Natural killer cell (primary cell): ENCODE results near the gene ASNS. TPM values are rescaled to one million over a fixed set of nuclear protein-coding genes. Genes with fewer than 3 reads are reported as not detected.

Experiments
- ATAC-seq, 3 donors: fragments of 150-1000 bp in 2 of 3; fragments of 200-7000 bp in 1 of 3; cut with Tn5 transposase; 1 replicate in 1 of 3; 2 replicates in 2 of 3; pipeline ENCODE4 v1.10.0; 2021; ENCODE audit warnings: mild to moderate bottlenecking in 2 of 3, moderate library complexity in 2 of 3
- DNase-seq, 2 donors: peaks; one replicate each; pipeline versions ENCODE4 v3.0.0 to v3.0.0-alpha.2; 2013 to 2021; ENCODE audit warnings: mixed read lengths in 1 of 2
- H3K27ac ChIP-seq: one replicate; pipeline ENCODE4 v1.5.1; 2013; ENCODE audit warnings: mild to moderate bottlenecking, low read length
- H3K27me3 ChIP-seq: one replicate; pipeline ENCODE4 v1.6.1; 2013; ENCODE audit warnings: low read length; ENCODE audit not compliant: control insufficient read depth, insufficient read depth
- H3K36me3 ChIP-seq: one replicate; pipeline ENCODE4 v1.6.1; 2013; ENCODE audit warnings: low read length; ENCODE audit not compliant: control insufficient read depth, insufficient read depth
- H3K4me1 ChIP-seq: one replicate; pipeline ENCODE4 v1.6.1; 2013; ENCODE audit warnings: low read length; ENCODE audit not compliant: control insufficient read depth, insufficient read depth
- H3K4me3 ChIP-seq: one replicate; pipeline ENCODE4 v1.5.1; 2013; ENCODE audit warnings: low read length
- H3K9me3 ChIP-seq: one replicate; pipeline ENCODE4 v1.6.1; 2013; ENCODE audit warnings: low read length; ENCODE audit not compliant: control insufficient read depth, insufficient read depth
- H3K27ac Mint-ChIP-seq, 2 donors: one replicate each; pipeline ENCODE4 v1.8.0; 2022; ENCODE audit warnings: mild to moderate bottlenecking in 2 of 2, mixed read lengths in 2 of 2, moderate library complexity in 1 of 2
- H3K27me3 Mint-ChIP-seq, 2 donors: one replicate each; pipeline ENCODE4 v1.8.0; 2022; ENCODE audit warnings: low read depth in 2 of 2, mixed read lengths in 2 of 2
- H3K36me3 Mint-ChIP-seq: one replicate; pipeline ENCODE4 v1.8.0; 2022; ENCODE audit warnings: mixed read lengths
- H3K4me1 Mint-ChIP-seq, 2 donors: one replicate each; pipeline ENCODE4 v1.8.0; 2022; ENCODE audit warnings: mixed read lengths in 2 of 2
- H3K4me3 Mint-ChIP-seq: one replicate; pipeline ENCODE4 v1.8.0; 2022; ENCODE audit warnings: mild to moderate bottlenecking, moderate library complexity, mixed read lengths
- H3K9me3 Mint-ChIP-seq, 2 donors: one replicate each; pipeline ENCODE4 v1.8.0; 2022; ENCODE audit warnings: mixed read lengths in 2 of 2
- WGBS: methylation state at CpG from one replicate; pipeline ENCODE4 v1.1.7; 2013; ENCODE audit warnings: missing lambda C conversion rate; ENCODE audit not compliant: insufficient coverage; 5-methylcytosine and 5-hydroxymethylcytosine counted together
- intact Hi-C: fragments of 100-400 bp; cut with micrococcal nuclease; formaldehyde crosslinking; loops from one replicate; pipeline ENCODE4 v1.14.2; 2022
- total RNA-seq, 4 donors: library from RNA; stranded (reverse); fragments of 120-200 nt in 1 of 4; gene quantifications; one replicate each; pipeline versions ENCODE4 v1.2.3 to v1.2.4, GENCODE V29; 2013 to 2022
- TF ChIP-seq, protein P1 (sequence below): fragments of 200-600 bp; IDR thresholded peaks from one replicate; pipeline ENCODE4 v1.8.0; 2022; ENCODE audit warnings: antibody characterized with exemption

Gene ASNS
- total RNA-seq, 3 donors from 2014 or later (not counting 1 experiment from before 2014, with no cell fraction given) = 13.4 to 18.8 (median 16.7) TPM

DNA sequence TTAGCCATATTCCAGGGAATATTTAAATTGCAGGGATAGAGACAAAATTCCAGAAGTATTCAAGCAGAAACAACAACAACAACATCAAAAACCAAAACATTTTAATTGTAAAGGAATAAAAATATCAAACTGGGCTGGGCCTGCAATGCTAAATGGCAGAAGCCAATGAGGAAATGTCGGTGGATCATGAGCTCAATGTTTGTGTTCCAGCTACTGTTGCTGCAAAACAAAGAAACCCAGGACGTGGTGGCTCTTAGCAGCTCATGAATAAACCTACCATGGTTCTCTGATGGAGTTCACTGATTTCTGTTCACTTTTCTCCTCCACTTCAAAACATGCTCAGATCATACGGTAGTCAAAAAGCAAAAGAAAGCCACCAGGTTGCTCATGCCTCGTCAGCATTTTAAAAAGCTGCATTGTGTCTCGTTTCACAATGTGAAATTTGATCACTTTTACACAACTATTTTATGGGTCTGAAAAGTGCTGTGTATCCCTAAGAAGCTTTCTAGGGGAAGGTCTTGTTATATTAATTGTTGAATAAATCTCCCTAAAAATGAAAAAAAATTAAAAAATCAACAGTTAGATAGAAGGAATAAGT lies 54.0 kb downstream of the ASNS start:
- Mint-ChIP-seq H3K9me3 (peaks cover 1 to 2% of the 10 kb centered on the region in 2 donors), H3K36me3 (no peaks in the 10 kb centered on the region), H3K4me3 (no peak overlapping the region), H3K4me1 (no peaks in the 10 kb centered on the region), H3K27ac (no peak overlapping the region), H3K27me3 (peaks cover 5% of the 10 kb centered on the region in 2 donors)
- Histone ChIP-seq H3K36me3 (no peaks in the 10 kb centered on the region), H3K27ac (no peak overlapping the region), H3K9me3 (no peaks in the 10 kb centered on the region), H3K27me3 (no peaks in the 10 kb centered on the region), H3K4me3 (no peak overlapping the region), H3K4me1 (no peaks in the 10 kb centered on the region)
- intact Hi-C loops = no loop called here
- TF ChIP-seq, protein P1, sequence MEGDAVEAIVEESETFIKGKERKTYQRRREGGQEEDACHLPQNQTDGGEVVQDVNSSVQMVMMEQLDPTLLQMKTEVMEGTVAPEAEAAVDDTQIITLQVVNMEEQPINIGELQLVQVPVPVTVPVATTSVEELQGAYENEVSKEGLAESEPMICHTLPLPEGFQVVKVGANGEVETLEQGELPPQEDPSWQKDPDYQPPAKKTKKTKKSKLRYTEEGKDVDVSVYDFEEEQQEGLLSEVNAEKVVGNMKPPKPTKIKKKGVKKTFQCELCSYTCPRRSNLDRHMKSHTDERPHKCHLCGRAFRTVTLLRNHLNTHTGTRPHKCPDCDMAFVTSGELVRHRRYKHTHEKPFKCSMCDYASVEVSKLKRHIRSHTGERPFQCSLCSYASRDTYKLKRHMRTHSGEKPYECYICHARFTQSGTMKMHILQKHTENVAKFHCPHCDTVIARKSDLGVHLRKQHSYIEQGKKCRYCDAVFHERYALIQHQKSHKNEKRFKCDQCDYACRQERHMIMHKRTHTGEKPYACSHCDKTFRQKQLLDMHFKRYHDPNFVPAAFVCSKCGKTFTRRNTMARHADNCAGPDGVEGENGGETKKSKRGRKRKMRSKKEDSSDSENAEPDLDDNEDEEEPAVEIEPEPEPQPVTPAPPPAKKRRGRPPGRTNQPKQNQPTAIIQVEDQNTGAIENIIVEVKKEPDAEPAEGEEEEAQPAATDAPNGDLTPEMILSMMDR = no peak
- WGBS = 79% methylated on average over 3 of the region's 5 CpGs
- DNase-seq = no peak
- no peak for ATAC-seq

Other genes starting within 250 kb of the ASNS start
- gene TAC1, start 140.3 kb downstream of the ASNS start, total RNA-seq = not detected
- not detected for gene OCM2, start 117.8 kb upstream of the ASNS start, total RNA-seq
- gene LMTK2, start 234.5 kb upstream of the ASNS start, total RNA-seq = 10 to 100 TPM; 18.7 to 33.9 (median 26.6) TPM